ENCODE data around the gene LRRC4C. TPM values are rescaled to one million over a fixed set of nuclear protein-coding genes. Genes with fewer than 3 reads are reported as not detected.

Gene LRRC4C
- polyA plus RNA-seq, 1 experiment, result 0.02 TPM

DNA sequence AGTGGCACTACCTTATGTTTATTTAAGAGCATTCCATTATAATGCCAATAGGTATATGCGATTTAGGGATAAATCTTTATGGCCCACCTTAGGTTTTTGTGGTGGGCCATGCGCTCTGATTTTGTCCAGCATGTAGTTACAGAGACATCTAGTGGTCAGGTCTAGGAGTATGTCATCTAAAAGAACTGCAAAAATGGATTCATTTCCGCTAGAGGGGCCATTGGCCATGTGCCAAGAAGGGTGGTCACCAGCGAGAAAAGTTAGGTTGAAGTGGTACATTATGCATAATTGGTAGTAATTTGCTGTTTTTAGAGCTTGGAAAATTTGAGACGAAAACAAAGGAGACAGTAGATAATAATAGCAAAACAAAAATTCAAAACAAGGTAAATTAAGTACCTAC is 27.7 kb downstream of the LRRC4C start:
- POLR2A ChIA-PET, result no interaction called here
- Histone ChIP-seq H3K27ac (ENCODE audit: low read depth, low read length) (no peak overlapping the region), H3K9me3 (ENCODE audit: control insufficient read depth, insufficient read depth, low read length) (peaks cover 3% of the 10 kb centered on the region; the same call in 1 of the 2 replicates), H3K27me3 (ENCODE audit: control insufficient read depth, insufficient read depth, low read length) (no peaks in the 10 kb centered on the region), H3K4me3 (ENCODE audit: low read depth, low read length) (no peak overlapping the region)
- TF ChIP-seq, protein P1, sequence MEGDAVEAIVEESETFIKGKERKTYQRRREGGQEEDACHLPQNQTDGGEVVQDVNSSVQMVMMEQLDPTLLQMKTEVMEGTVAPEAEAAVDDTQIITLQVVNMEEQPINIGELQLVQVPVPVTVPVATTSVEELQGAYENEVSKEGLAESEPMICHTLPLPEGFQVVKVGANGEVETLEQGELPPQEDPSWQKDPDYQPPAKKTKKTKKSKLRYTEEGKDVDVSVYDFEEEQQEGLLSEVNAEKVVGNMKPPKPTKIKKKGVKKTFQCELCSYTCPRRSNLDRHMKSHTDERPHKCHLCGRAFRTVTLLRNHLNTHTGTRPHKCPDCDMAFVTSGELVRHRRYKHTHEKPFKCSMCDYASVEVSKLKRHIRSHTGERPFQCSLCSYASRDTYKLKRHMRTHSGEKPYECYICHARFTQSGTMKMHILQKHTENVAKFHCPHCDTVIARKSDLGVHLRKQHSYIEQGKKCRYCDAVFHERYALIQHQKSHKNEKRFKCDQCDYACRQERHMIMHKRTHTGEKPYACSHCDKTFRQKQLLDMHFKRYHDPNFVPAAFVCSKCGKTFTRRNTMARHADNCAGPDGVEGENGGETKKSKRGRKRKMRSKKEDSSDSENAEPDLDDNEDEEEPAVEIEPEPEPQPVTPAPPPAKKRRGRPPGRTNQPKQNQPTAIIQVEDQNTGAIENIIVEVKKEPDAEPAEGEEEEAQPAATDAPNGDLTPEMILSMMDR (IDR thresholded peaks at IDR 0.05; ENCODE audit: low read depth, low read length), result no peak
- no peak for DNase-seq (ENCODE audit: low read depth, low spot score)
- CTCF ChIA-PET, result no interaction called here

DNA sequence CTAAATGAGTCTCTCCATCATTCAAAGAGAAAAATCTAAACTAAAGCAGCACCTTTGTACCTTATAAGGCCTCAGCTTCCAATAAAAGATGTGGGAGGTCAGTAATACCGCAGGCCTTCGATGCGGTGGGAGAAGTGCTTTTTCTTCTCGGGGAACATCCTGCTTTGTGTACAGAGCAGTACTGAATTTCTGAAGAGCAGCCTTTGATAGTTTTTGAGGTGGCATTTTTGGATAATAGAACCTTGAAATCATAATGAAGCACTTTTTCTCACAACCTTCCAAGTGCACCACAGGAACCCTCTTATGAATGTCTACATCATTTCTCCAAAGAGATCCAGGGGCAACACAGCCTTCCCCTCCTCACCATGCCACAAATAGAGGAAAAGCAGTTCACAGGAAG is 39.6 kb downstream of the LRRC4C start:
- ChIA-PET CTCF (no interaction called here), POLR2A (no interaction called here)
- Histone ChIP-seq H3K9me3 (ENCODE audit: control insufficient read depth, insufficient read depth, low read length) (peaks cover 3% of the 10 kb centered on the region; the same call in 1 of the 2 replicates), H3K4me3 (ENCODE audit: low read depth, low read length) (no peak overlapping the region), H3K27me3 (ENCODE audit: control insufficient read depth, insufficient read depth, low read length) (no peaks in the 10 kb centered on the region), H3K27ac (ENCODE audit: low read depth, low read length) (no peak overlapping the region)
- DNase-seq (ENCODE audit: low read depth, low spot score), result no peak
- TF ChIP-seq, protein P1 (IDR thresholded peaks at IDR 0.05; ENCODE audit: low read depth, low read length), result no peak

DNA sequence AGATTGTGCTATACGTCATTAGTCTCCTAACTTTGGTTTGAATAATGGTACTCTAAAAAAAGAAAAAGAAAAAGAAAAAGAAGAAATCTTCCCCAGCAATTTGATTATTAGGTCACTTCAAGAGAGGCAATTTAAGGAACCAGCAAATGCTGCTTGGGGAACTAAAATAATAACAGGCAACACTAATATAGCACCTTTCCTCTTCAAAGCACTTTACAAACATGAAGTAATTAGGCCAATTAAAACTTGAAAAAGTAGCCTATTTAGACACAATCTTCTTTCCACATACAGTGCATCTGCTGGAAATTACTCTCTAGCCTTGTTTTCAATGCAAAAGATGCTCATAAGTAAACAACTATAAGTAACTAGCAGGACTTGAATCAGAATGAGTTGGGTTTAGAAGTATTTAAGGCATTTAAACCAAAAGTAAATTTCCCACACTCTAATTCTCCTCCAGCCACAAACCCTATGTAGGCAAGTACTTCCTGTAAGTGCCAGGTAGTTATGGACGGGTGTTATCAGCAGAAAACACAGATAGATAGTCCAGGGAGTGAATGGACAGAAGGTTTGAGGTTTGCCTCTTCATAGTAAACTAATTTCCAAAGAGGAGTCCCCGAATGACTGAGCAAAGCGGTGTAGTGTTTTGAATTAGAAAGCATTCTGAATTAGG is 44.5 kb downstream of the LRRC4C start:
- ChIA-PET POLR2A (no interaction called here), CTCF (no interaction called here)
- no peak overlapping the region for H3K4me3 ChIP-seq (ENCODE audit: low read depth, low read length)
- no peak for DNase-seq (ENCODE audit: low read depth, low spot score)
- no peaks in the 10 kb centered on the region for H3K27me3 ChIP-seq (ENCODE audit: control insufficient read depth, insufficient read depth, low read length)
- no peaks in the 10 kb centered on the region for H3K9me3 ChIP-seq (ENCODE audit: control insufficient read depth, insufficient read depth, low read length)
- TF ChIP-seq, protein P1 (IDR thresholded peaks at IDR 0.05; ENCODE audit: low read depth, low read length), result no peak
- H3K27ac ChIP-seq (ENCODE audit: low read depth, low read length), result no peak overlapping the region

DNA sequence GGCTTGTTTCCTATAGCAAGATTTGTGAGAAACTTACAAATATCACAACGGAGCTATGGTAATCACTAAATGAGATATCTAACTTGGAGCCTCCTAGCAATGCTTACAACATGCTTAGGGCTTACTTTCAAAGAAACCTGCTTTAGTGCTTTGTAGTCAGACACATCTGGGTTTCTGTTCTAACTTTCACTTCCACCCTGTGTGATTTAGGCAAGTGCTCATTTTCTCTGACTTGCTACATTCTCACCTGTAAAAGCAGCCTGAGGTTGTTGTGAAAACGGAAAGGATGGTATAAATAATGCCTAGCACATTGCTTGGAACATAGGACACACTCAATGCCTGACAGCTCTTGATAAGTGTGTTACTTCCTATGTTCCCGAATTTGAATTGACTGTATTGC is 45.6 kb downstream of the LRRC4C start:
- CTCF ChIA-PET, result no interaction called here
- no peak for DNase-seq (ENCODE audit: low read depth, low spot score)
- peaks cover under 1% of the 10 kb centered on the region; the same call in 1 of the 2 replicates for H3K9me3 ChIP-seq (ENCODE audit: control insufficient read depth, insufficient read depth, low read length)
- H3K4me3 ChIP-seq (ENCODE audit: low read depth, low read length), result no peak overlapping the region
- POLR2A ChIA-PET, result no interaction called here
- H3K27me3 ChIP-seq (ENCODE audit: control insufficient read depth, insufficient read depth, low read length), result no peaks in the 10 kb centered on the region
- no peak overlapping the region for H3K27ac ChIP-seq (ENCODE audit: low read depth, low read length)
- TF ChIP-seq, protein P1 (IDR thresholded peaks at IDR 0.05; ENCODE audit: low read depth, low read length), result no peak

DNA sequence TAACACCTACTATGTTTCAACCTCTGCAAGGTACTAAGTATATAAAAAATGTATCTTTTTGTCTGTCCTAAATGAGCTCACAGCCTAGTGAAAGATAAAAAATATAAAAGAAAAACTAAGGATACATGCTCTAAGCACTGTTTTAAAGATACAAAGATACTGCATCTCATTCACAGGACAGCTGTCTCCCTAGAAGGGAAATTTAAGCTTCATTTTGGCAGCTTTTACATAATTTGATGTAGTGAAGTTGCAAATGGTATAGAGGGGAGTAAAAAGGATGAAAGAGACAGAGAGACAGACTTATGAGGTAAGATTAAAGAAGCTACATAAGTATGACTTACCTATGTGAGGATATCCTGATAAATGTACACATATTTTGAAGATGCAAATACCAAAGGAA is 53.6 kb downstream of the LRRC4C start:
- no peak overlapping the region for H3K4me3 ChIP-seq (ENCODE audit: low read depth, low read length)
- ChIA-PET POLR2A (no interaction called here), CTCF (no interaction called here)
- peaks cover 5% of the 10 kb centered on the region; the same call in 1 of the 2 replicates for H3K9me3 ChIP-seq (ENCODE audit: control insufficient read depth, insufficient read depth, low read length)
- DNase-seq (ENCODE audit: low read depth, low spot score), result no peak
- H3K27me3 ChIP-seq (ENCODE audit: control insufficient read depth, insufficient read depth, low read length), result no peaks in the 10 kb centered on the region
- TF ChIP-seq, protein P1 (IDR thresholded peaks at IDR 0.05; ENCODE audit: low read depth, low read length), result no peak
- H3K27ac ChIP-seq (ENCODE audit: low read depth, low read length), result no peak overlapping the region

All from AG04450 (cell line).